ENCODE data around the gene RAC3.

GRCh38 chr17:82060614-82061013, 29.1 kb downstream of the RAC3 start:
- TF ChIP-seq CTCF (IDR thresholded peaks at IDR 0.05; ENCODE audit: poor library complexity), result no peak
- no peak for TF ChIP-seq EZH2 (IDR thresholded peaks at IDR 0.05; ENCODE audit: borderline replicate concordance)
- TF ChIP-seq EZH2phosphoT487 (IDR thresholded peaks at IDR 0.05; ENCODE audit: low read depth, severe bottlenecking, unreplicated experiment), result no peak
